Keratinocyte (primary cell): ENCODE data around the gene PLD4.

Experiments
- CTCF ChIP-seq, 3 experiments: IDR thresholded peaks in 1 of 3; conservative IDR thresholded peaks in 1 of 3; optimal IDR thresholded peaks in 1 of 3; 2 replicates in 2 of 3; 3 replicates in 1 of 3; pipeline versions ENCODE3 to v1.5.1; 2011; ENCODE audit warnings: low read length in 3 of 3, mild to moderate bottlenecking in 3 of 3, moderate library complexity in 2 of 3, control low read depth in 1 of 3, inconsistent platforms in 1 of 3; ENCODE audit not compliant: insufficient read depth in 2 of 3; ENCODE audit errors: extremely low read depth in 1 of 3
- EZH2 ChIP-seq: IDR thresholded peaks from one replicate; pipeline ENCODE4 v1.6.1; 2012; ENCODE audit warnings: inconsistent platforms, mild to moderate bottlenecking, low read length, moderate library complexity

DNA sequence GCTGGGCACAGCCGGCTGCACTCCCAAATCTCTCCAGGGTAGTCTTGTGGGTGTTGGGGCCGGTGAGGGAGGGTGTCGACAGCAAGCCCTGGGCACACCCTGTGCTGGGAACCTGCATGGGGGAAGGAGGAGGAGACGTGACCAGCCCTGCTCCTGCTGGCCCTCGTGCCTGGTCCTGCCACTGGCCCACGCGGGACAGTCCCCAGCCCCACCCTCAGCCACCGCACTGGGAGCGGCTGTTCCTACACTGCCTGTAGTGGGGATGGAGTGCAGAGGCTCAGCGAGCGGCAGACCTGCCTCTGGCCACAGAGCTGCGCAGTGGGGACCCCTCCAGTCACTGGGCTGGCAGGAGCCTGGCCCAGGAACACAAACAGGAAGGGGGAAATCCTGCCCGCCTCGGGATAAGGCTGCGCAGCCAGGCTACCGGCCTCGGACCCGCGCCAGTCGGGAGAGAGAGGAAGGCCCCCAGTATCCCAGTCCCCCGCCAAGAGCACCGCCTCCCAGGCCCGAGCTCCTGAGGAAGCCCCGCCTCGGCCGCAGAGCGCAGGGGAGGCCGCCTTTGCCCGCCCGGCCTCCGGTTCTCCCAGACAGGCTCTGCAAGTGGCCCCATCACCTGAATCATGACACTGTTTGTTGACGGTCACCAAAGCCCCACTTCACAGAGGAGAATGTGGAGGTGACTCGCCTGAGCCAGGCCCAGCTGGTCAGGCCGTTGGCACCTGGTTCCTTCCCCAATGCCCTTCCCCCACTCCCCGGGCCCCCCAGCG, 42.9 kb downstream of the PLD4 start:
- no peak for TF ChIP-seq CTCF (optimal IDR thresholded peaks at IDR 0.05 in 1 of 3, IDR thresholded peaks at IDR 0.05 in 1 of 3, conservative IDR thresholded peaks at IDR 0.05 in 1 of 3; ENCODE audit: extremely low read depth in 1 of 3, insufficient read depth in 2 of 3, low read length in 3 of 3)
- no peak for TF ChIP-seq EZH2
